CD1c-positive myeloid dendritic cell (primary cell): ENCODE measurements around the gene SNRPA.
"Not testable (repeated sequence)": the region's sequence is repeated elsewhere in the genome, so short reads cannot be mapped to it uniquely, and the experiment has no call there.

Experiments
- DNase-seq: peaks from one replicate; pipeline ENCODE4 v3.0.0-alpha.2; 2016; ENCODE audit errors: extremely low spot score

SNRPA gene

DNA sequence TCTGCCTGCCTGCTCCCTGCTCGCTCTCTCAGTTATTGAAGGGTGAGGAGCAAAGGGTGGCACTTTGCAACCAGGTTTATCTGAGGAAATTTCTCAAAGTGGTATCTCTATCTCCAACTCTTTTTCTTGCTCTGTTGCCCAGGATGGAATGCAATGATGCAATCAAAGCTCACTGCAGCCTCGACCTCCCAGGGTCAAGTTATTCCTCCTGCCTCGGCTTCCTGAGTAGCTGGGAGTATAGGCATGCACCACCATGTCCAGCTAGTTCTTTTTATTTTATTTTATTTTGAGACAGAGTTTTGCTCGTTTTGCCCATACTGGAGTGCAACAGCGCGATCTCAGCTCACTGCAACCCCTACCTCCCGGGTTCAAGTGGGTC, 5.6 kb upstream of the SNRPA start:
- DNase-seq: no peak

DNA sequence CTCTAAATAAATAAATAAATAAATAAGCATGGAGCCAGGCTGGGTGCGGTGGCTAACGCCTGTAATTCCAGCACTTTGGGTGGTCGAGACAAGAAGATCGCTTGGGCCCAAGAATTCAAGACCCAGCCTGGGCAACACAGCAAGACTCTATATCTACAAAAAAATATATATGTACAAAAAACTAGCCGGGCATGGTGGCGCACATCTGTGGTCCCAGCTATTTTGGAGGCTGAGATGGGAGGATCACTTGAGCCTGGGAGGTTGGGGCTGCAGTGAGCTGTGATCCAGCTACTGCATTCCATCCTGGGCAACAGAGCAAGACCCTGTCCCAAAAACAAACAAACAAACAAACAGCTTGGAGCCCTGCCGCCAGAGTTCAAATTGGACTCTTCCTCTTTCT, 3.5 kb upstream of the SNRPA start:
- no peak for DNase-seq

DNA sequence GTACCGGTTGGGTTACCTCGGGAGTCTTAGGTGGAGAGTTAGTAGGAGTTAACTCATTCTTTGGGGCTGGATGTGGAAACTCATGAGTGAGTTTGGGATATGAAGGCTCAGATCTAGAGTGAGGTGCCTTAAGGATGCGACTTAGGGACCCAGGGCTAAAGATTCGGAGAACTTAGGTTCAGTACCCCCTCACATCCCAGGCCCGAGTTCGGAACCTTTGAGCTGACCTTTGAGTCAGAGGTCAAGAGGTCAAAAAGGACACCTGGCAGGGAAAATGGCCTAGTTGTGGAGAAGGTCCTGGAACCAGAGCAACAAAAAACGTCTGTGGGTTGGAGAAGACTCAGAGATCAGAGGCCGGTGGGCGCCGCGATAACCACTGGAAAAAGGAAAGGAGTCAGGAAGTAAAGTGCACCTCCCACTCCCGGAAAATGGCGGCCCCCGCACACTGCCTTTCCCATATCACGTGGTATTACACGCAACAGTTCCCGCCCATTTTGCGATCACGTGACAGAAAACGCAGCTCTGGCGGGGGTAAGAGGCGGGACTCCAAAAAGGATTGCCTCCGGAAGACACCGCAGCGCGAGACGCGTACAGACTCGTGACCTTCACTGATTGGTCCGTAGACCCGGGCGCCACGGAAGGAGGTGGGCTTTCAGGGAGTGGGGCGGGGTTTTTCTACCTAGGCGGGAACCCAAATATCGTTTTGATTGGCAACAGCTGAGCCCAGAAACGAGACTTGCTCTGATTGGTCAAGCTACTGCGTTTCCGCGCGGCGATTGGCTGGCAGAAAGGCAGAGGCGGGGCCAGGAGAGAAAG, 737 bp upstream of the SNRPA start, which contains the start of gene ACTMAP:
Gene ACTMAP, minus strand, starts transcription at position 420 of the 816 bp plus-strand sequence. CDS start 674 bp downstream, outside the sequence.
- DNase-seq: peak; percentile 100

DNA sequence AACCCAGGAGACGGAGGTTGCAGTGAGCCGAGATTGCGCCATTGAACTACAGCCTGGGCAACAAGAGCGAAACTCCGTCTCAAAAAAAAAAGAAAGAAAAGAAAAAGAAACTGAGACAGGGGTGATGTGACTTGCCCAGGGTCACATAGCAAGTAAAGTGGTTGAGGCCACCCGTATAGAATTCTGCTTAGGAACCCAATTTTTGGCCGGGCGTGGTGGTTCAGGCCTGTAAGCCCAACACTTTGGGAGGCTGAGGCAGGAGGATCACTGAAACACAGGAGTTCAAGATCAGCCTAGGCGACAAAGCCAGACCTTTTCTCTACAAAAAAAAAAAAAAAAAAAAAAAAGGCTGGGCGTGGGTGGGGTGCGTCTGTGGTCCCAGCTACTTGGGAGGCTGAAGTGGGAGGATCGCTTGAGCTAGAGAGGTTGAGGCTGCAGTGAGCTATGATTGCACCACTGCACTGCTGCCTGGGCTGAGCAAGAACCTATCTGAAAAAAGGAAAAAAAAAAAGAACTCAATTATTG, 1.3 kb downstream of the SNRPA start:
- DNase-seq: no peak

DNA sequence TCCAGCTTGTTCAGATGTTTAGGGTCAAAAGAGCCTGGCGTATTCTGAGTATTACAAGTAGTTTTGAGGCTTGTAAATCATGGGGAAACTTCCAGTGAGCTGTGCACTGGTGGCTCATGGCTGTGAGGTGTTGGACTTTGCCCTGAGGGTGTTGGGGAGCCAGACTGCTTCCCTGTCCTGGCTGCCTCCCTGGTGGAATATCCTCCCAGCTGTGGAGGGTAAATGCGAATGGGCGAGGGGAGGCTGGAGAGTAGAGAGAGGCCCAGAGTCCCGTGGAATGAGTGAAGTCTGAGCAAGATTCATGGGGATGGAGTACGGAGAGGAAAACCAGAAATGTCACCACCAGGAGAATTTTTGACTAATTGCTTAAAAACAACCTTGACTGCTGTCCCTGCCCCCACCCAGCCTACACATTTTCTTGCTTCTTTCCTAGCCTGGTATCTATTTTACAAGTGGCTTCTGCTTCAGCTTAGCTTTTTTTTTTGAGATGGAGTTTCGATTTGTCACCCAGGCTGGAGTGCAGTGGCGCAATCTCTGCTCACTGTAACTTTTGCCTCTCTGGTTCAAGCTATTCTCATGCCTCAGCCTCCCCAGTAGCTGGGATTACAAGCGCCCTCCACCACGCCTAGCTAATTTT, 3.7 kb downstream of the SNRPA start:
- DNase-seq: peak; percentile 80

DNA sequence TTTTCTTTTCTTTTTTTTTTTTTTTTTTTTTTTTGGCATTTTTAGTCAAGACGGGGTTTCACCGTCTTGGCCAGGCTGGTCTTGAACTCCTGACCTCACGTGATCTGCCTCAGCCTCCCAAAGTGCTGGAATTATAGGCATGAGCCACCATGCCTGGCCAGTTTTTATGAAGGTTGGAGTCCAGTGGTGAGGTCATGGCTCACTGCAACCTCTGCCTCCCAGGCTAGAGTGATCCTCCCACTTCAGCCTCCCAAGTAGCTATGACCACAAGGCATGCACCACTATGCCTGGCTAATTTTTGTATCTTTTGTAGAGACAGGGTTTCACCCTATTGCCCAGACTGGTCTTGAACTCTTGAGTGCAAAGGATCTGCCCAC, 4.2 kb downstream of the SNRPA start:
- DNase-seq: peak; percentile 14

DNA sequence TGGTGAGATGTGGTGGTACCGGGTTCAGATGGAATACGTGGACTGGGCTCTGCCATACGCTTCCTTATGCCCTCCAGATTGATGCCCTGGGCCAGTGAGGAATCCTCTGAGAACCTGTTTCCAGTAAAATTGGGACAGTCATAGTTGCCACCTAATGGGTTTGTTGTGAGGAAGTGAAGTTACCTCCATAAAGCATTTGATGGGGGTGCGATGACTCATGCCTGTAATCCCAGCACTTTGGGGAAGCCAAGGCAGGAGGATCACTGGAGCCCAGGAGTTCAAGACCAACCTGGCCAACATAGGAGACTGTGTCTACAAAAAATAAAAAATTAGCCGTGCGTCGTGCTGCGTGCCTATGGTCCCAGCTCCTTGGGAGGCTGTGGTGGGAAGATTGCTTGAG, 4.8 kb downstream of the SNRPA start:
- DNase-seq: peak; percentile 31

DNA sequence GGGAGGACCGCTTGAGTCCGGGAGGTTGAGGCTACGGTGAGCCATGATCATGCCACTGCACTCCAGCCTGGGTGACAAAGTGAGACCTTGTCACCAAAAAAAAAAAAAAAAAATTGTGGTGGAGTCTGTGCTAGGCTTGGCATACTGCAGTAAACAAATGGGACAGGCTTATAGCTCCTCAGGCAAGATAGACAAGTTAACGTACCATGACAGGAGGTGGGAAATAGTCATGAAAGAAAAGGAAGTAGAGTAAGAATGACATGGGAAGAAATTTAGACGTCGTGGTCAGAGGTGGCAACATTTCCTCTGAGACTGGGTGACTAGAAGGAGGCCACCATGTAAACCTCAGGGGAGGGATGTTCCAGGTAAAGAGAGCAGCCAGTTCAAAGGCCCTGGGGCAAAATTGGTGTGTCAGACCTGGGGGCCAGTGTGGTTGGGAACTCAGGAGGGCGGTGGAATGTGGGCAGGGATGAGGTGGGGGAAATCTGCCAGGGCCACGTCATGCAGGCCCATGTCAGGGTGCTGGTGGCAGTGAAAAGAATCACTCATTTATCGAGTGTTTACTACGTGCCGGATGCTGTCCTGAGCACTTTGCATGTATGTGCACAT, 5.6 kb downstream of the SNRPA start:
- no peak for DNase-seq

DNA sequence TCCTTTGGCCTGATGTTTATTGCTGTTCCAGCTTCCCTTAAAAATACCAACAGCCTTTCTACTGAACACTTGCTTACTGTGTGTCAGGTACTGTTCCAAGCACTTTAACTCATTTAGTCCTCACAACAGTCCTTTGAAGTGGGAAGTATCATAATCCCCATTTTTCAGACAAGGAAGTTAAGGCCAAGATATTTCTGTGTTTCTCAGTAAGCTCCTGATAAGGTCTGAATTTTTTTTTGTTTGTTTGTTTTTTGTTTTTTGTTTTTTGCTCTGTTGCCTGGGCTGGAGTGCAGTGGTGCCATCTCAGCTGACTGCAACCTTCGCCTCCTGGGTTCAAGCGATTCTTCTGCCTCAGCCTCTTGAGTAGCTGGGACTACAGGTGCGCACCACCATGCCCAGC, 7.5 kb downstream of the SNRPA start:
- no peak for DNase-seq

DNA sequence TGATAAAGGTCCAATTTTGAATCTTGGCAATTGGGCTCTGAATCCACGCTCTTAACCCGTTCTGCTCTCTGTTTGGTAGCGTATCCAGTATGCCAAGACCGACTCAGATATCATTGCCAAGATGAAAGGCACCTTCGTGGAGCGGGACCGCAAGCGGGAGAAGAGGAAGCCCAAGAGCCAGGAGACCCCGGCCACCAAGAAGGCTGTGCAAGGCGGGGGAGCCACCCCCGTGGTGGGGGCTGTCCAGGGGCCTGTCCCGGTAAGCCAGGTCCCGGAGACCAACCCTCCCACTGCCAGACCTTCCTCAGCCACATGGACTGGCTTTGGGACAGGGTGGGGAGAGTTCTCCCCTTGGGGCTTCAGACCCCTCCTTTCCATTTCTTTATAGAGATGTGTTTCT, 8.3 kb downstream of the SNRPA start:
- DNase-seq: no peak

DNA sequence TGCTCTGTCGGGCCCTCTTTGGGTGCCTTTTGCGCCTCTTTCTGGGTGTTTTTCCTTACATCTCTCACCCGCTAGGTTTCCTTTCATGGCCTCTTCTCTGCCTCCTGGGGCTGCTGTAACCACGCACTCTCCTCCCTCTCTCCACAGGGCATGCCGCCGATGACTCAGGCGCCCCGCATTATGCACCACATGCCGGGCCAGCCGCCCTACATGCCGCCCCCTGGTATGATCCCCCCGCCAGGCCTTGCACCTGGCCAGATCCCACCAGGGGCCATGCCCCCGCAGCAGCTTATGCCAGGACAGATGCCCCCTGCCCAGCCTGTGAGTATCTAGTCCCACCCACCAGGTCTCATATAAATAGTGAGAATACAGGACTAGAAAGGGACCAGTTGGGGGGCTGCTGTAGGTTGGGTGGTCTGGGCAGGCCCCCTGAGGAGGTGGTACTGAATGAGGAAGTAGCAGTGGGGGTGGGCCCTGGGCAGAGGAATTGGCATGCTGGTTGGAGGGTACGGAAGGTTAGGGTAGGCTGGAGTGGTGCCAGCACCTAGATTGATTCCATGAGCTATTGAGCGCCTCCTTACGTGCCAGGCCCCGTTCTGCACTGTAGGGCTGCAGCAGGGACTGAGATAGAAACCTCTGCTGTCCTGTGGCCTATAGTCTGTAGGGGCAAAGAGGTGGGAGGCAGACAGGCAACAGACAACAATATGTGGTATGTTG, 11.9 kb downstream of the SNRPA start:
- DNase-seq: no peak

DNA sequence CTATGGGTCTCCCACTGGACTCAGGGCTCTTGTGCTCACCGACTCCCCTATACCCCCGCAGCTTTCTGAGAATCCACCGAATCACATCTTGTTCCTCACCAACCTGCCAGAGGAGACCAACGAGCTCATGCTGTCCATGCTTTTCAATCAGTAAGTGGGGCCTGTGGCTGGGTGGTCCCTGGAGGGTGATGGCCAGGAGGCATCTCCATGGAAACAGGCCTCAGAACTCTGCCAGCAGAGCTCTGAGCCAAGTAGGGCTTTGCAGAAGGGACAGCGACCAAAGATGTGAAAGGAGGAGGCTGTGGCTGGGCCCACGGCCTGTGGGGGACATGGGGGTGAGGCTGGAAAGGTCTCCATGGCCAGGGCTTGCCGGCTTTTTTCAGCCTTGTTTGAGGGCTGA, 12.5 kb downstream of the SNRPA start:
- no peak for DNase-seq

DNA sequence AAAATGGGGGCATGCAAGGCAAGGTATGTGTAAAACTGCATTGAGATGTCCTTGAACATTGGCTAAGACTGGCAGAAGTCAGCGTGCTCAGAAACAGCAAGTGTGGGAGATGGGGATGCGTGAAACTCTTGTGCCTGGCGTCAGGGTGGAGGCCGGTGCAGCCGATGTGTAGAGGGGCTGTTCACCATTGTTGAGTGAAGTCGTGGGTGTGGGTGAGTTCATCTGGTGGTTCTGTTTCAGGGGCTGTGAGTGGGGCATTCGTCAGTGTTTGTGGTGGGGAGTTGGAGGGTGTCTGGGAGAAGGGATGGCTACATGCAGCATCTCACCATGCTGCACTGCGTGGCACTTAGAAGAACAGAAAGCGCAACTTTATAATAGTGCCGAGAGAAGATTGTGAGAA, 13.0 kb downstream of the SNRPA start:
- no peak for DNase-seq

DNA sequence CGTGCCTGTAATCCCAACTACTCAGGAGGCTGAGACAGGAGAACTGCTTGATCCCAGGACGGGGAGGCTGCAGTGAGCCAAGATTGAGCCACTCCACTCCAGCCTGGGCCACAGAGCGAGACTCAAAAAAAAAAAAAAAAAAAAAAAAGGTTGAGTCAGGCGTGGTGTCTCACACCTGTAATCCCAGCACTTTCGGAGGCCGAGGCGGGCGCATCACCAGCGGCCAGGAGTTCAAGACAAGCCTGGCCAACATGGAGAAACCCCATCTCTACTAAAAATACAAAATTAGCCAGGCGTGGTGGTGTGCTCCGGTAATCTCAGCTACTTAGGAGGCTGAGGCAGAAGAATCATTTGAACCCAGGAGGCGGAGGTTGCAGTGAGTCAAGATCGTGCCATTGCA, 15.4 kb downstream of the SNRPA start:
- DNase-seq: not testable (repeated sequence)

DNA sequence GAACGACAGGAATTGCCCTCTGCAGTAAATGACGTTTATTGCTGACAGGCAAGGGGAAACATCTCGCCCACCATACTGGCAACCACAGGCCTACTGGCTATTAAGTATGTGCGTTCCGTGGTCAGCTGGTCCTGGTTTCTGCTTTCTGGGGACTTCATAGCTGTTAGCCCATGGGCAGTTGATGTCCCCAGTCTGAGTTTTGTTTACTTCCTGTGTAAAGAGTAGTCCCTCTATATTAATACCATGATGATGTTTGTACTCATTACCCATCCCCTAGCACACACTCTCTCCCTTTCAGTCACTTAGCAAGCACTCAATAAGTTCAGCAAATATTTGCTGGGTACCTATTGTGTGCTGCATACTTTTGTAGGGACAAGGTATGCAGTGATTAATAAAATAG, 17.9 kb downstream of the SNRPA start:
- no peak for DNase-seq

DNA sequence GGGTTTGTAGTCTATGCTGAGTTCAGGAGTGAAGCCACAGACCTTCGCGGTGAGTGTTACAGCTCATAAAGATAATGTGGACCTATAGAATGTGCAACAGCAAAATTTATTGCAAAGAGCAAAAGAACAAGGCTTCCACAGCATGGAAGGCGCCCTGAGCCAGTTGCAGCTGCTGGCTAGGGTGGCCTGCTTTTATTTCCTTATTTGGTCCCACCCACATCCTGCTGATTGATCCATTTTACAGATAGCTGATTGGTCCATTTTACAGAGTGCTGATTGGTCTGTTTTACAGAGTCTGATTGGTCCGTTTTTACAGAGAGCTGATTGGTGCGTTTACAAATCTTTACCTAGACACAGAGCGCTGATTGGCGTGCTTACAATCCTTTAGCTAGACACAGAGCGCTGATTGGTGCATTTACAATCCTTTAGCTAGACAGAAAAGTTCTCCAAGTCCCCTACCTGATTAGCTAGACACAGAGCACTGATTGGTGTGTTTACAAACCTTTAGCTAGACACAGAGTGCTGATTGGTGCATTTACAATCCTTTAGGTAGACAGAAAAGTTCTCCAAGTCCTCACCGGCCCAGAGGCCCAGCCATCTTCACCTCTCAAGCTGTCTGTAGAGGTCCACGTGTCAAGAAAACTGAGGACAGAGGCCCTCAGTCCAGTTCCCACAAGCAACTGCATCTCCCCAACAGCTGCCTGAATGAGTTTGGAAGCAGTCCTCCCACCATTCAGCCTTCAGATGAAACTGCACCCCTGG, 20.3 kb downstream of the SNRPA start:
- DNase-seq: peak; percentile 17

DNA sequence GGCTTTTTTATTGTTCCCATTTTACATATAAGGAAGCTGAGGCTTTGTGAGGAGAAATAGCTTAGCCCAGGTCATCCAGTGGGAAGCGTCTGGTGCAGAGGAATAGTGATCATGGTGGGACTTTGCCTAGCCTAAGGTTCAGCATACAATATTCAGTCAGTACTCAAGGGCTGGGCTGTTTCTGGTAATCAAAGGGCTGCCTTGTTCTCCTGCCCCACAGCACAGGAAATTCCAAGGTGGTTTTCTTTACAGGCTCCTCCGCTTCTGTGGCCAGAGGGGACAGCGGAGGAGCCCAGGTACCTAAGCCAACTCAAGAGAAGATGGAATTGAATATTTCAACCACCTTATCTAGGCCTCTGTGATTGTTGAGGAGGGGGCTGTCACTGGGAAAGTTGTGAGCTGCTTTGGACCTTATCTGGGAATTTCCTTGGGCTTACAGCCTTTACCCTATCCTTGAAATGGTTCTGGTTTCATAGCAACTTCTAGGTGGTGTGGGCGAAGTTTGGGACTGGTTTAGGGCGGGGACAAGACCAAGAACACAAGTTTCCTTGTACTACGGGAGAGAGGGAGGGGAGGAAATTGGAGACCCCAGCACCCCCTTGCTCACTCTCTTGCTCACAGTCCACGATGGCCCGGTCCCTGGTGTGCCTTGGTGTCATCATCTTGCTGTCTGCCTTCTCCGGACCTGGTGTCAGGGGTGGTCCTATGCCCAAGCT, 24.1 kb downstream of the SNRPA start, which contains the start of gene MIA:
Gene MIA, plus strand, starts transcription at position 606 of the 716 bp plus-strand sequence. Its CDS starts 22 bp downstream, at position 628.
- no peak for DNase-seq

DNA sequence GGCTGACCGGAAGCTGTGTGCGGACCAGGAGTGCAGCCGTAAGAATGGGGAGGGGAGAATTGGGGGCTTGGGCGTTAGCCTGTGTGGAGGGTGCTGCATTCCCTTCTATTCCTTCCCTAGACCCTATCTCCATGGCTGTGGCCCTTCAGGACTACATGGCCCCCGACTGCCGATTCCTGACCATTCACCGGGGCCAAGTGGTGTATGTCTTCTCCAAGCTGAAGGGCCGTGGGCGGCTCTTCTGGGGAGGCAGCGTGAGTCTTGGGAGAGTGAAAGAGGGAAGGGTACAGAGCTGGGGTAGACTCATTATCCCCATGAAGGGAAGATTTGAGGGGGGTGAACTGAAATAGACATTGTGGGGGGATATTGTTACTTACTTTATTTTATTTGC, 24.6 kb downstream of the SNRPA start:
- no peak for DNase-seq

DNA sequence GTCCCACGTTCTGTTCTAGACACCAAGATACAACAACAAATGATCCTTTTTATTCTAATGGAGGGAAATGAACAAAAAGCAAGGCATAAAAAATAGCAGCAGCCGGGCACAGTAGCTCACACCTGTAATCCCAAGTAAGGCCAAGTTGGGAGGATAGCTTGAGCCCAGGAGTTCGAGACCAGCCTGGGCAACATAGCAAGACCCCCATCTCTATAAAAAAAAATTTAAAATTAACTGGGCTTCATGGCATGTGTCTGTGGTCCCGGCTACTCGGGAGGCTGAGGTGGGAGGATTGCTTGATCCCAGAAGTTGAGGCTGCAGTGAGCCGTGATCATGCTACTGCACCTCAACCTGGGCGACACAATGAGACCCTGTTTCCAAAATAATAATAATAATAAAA, 25.4 kb downstream of the SNRPA start:
- no peak for DNase-seq

DNA sequence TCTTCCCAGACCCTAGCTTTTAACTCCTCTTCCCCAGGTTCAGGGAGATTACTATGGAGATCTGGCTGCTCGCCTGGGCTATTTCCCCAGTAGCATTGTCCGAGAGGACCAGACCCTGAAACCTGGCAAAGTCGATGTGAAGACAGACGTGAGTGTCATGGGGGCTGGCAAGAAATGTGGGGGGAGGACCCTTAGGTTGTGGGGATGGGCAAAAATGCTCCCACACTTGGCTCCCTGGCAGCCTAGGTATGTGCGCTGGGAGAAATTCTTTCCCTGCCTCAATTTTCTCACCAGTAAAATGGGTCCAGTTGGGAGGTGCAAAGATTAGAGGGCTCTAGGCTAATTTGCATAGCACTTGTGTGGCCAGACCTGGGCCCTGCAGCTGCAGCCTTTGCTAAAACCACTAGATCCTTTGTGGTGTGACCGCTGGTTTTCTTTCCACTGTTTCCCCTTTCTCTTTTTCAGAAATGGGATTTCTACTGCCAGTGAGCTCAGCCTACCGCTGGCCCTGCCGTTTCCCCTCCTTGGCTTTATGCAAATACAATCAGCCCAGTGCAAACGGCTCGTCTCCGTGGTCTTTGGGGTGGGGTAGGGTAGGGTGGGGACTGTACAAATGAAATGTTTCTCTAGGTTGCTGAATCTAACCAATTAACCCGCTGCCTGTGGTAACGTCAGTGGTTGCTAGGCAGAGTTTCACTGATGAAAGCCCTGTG, 26.1 kb downstream of the SNRPA start:
- DNase-seq: peak; percentile 98
